Smooth muscle cell (in vitro differentiated cells): Measurements from ENCODE around the gene WRAP73. TPM values are rescaled to one million over a fixed set of nuclear protein-coding genes. Genes with fewer than 3 reads are reported as not detected.

Experiments
- DNase-seq: peaks from one replicate; lab custom pipeline; 2025; ENCODE audit not compliant: unreplicated experiment; lab: John Stamatoyannopoulos, UW
- H2AFZ ChIP-seq: fragments of 200-600 bp; sonication (generic); 2 replicates; pipeline ENCODE4 v1.6.0; 2016; ENCODE audit warnings: antibody characterized with exemption, low read depth, mild to moderate bottlenecking
- H3F3A ChIP-seq: fragments of 200-600 bp; sonication (generic); 2 replicates; pipeline ENCODE4 v1.6.0; 2017; ENCODE audit warnings: antibody characterized with exemption, low read depth
- H3K27ac ChIP-seq: fragments of 200-600 bp; sonication (generic); 2 replicates; pipeline ENCODE4 v1.5.1; 2016; ENCODE audit warnings: low read depth, mild to moderate bottlenecking
- H3K27me3 ChIP-seq: fragments of 200-600 bp; sonication (generic); 2 replicates; pipeline ENCODE4 v1.6.1; 2016; ENCODE audit warnings: low read depth, mild to moderate bottlenecking
- H3K36me3 ChIP-seq: fragments of 200-600 bp; sonication (generic); 2 replicates; pipeline ENCODE4 v1.5.1; 2016; ENCODE audit warnings: low read depth
- H3K4me1 ChIP-seq: fragments of 200-600 bp; sonication (generic); 2 replicates; pipeline ENCODE4 v1.5.1; 2016; ENCODE audit warnings: low read depth
- H3K4me2 ChIP-seq: fragments of 200-600 bp; sonication (generic); 2 replicates; pipeline ENCODE4 v1.6.0; 2016; ENCODE audit warnings: mild to moderate bottlenecking
- H3K4me3 ChIP-seq: fragments of 200-600 bp; sonication (generic); 2 replicates; pipeline ENCODE4 v1.5.1; 2016; ENCODE audit warnings: mild to moderate bottlenecking
- H3K79me2 ChIP-seq: fragments of 200-600 bp; sonication (generic); 2 replicates; pipeline ENCODE4 v1.6.0; 2016; ENCODE audit warnings: low read depth, mild to moderate bottlenecking
- H3K9ac ChIP-seq: fragments of 200-600 bp; sonication (generic); 2 replicates; pipeline ENCODE4 v1.6.0; 2016; ENCODE audit warnings: low read depth
- H3K9me3 ChIP-seq: fragments of 200-600 bp; sonication (generic); replicated peaks from 2 replicates; pipeline ENCODE4 v1.5.1; 2016; ENCODE audit warnings: low read depth
- H4K20me1 ChIP-seq: fragments of 200-600 bp; sonication (generic); 2 replicates; pipeline ENCODE4 v1.6.0; 2016; ENCODE audit warnings: low read depth
- CTCF ChIP-seq: fragments of 200-600 bp; sonication (generic); IDR thresholded peaks from 2 replicates; pipeline ENCODE4 v1.5.1; 2017; ENCODE audit warnings: borderline replicate concordance, mild to moderate bottlenecking, antibody characterized with exemption; ENCODE audit not compliant: insufficient read depth, poor library complexity, severe bottlenecking
- WGBS: methylation state at CpG from one replicate; pipeline ENCODE4 v1.1.7; 2016; ENCODE audit warnings: low lambda C conversion rate; 5-methylcytosine and 5-hydroxymethylcytosine counted together
- polyA plus RNA-seq: library from polyadenylated mRNA; unstranded; fragments of >200 nt; fragmentation: Nextera tagmentation; extraction: Ambion mirVana; gene quantifications from 2 replicates; pipeline ENCODE4 v1.2.1, GENCODE V29; 2016
- total RNA-seq: library from RNA; depleted of rRNA; stranded (reverse); fragments of >200 nt; gene quantifications from 2 replicates; pipeline ENCODE4 v1.2.3, GENCODE V29; 2014

The WRAP73 gene
- total and polyA plus RNA-seq, 2 experiments from 2014 or later: 17.2 to 20.8 TPM

GRCh38 chr1:3632716-3633343 is 17.1 kb downstream of the WRAP73 start:
- Histone ChIP-seq H3K4me1 (no peaks in the 10 kb centered on the region), H2AFZ (no peak overlapping the region), H3K4me3 (no peak overlapping the region), H3F3A (no peaks in the 10 kb centered on the region), H3K27me3 (no peaks in the 10 kb centered on the region), H3K27ac (no peak overlapping the region), H3K9ac (no peak overlapping the region), H4K20me1 (no peaks in the 10 kb centered on the region), H3K79me2 (no peaks in the 10 kb centered on the region), H3K9me3 (no peaks in the 10 kb centered on the region), H3K4me2 (no peak overlapping the region), H3K36me3 (no peaks in the 10 kb centered on the region)
- WGBS: 97% methylated on average over 26 of the region's 26 CpGs
- no peak for DNase-seq
- TF ChIP-seq CTCF: no peak

- no peak for TF ChIP-seq CTCF
- no peak overlapping the region for H3K27ac ChIP-seq
- no peaks in the 10 kb centered on the region for H4K20me1 ChIP-seq
- H3F3A ChIP-seq: no peaks in the 10 kb centered on the region
- H2AFZ ChIP-seq: no peak overlapping the region
- H3K27me3 ChIP-seq: no peaks in the 10 kb centered on the region
- no peaks in the 10 kb centered on the region for H3K36me3 ChIP-seq
- WGBS: 97% methylated on average over 17 of the region's 17 CpGs
- no peak overlapping the region for H3K9ac ChIP-seq
- H3K4me1 ChIP-seq: no peaks in the 10 kb centered on the region
- H3K9me3 ChIP-seq: no peaks in the 10 kb centered on the region
- H3K4me2 ChIP-seq: no peak overlapping the region
- DNase-seq: no peak
- no peak overlapping the region for H3K4me3 ChIP-seq
- H3K79me2 ChIP-seq: no peaks in the 10 kb centered on the region
Measured at GRCh38 chr1:3632298-3632697, 17.6 kb downstream of the WRAP73 start.

GRCh38 chr1:3631320-3632260 is 18.3 kb downstream of the WRAP73 start:
- Histone ChIP-seq H3K27me3 (no peaks in the 10 kb centered on the region), H3K9me3 (no peaks in the 10 kb centered on the region), H3K4me3 (no peak overlapping the region), H2AFZ (no peak overlapping the region), H4K20me1 (no peaks in the 10 kb centered on the region), H3K9ac (no peak overlapping the region), H3K36me3 (no peaks in the 10 kb centered on the region), H3F3A (no peaks in the 10 kb centered on the region), H3K4me1 (no peaks in the 10 kb centered on the region), H3K27ac (no peak overlapping the region), H3K79me2 (no peaks in the 10 kb centered on the region), H3K4me2 (no peak overlapping the region)
- no peak for DNase-seq
- no peak for TF ChIP-seq CTCF
- WGBS: 89% methylated on average over 34 of the region's 36 CpGs
